HEK293T (cell line): ENCODE data around the gene SMIM15.

ENCODE experiments used
- ARNT ChIP-seq: fragments of 450-650 bp; IDR thresholded peaks from 2 replicates; pipeline ENCODE4 v1.6.1; 2017; ENCODE audit warnings: mild to moderate bottlenecking
- ELF4 ChIP-seq: fragments of 450-650 bp; IDR thresholded peaks from 2 replicates; pipeline ENCODE4 v1.6.1; 2017; ENCODE audit warnings: antibody characterized with exemption
- FOXA1 ChIP-seq: fragments of 450-650 bp; IDR thresholded peaks from 2 replicates; pipeline ENCODE4 v1.6.1; 2016; ENCODE audit warnings: mild to moderate bottlenecking
- FOXK2 ChIP-seq: fragments of 450-650 bp; IDR thresholded peaks from 2 replicates; pipeline ENCODE4 v1.6.1; 2016; ENCODE audit warnings: mild to moderate bottlenecking
- PKNOX1 ChIP-seq: fragments of 450-650 bp; IDR thresholded peaks from 2 replicates; pipeline ENCODE4 v1.6.1; 2016
- SUZ12 ChIP-seq: fragments of 450-650 bp; IDR thresholded peaks from 2 replicates; pipeline ENCODE4 v1.6.1; 2016; ENCODE audit warnings: mild to moderate bottlenecking

GRCh38 chr5:61178702-61179101, 16.4 kb upstream of the SMIM15 start:
- TF ChIP-seq FOXA1 (no peak), PKNOX1 (no peak), FOXK2 (no peak), SUZ12 (no peak), ELF4 (no peak), ARNT (no peak)
